Erythroblast (primary cell): ENCODE results near the gene TTLL3.

Experiments
- GATA1 ChIP-seq: IDR thresholded peaks from 2 replicates; pipeline ENCODE4 v1.6.1; 2011; ENCODE audit warnings: low read depth, mild to moderate bottlenecking, control low read depth, low read length, moderate library complexity
- POLR2A ChIP-seq: IDR thresholded peaks from 2 replicates; pipeline ENCODE4 v1.6.1; 2011; ENCODE audit warnings: mild to moderate bottlenecking, low read length

- TF ChIP-seq POLR2A: no peak
- TF ChIP-seq GATA1: no peak
Observed at GRCh38 chr3:9782770-9783169, 27.3 kb upstream of the TTLL3 start.
